K562 (cell line): ENCODE data around the gene HTR2A. TPM values are rescaled to one million over a fixed set of nuclear protein-coding genes. Genes with fewer than 3 reads are reported as not detected.
A peak's percentile ranks its signal among the peaks of the same experiment; 100 is the strongest.

Experiments
- ATAC-seq: fragments of 200-7000 bp; cut with Tn5 transposase; 3 replicates; pipeline ENCODE4 v1.9.1; 2020; ENCODE audit warnings: moderate library complexity
- BruUV-seq: library from RNA; stranded (reverse); fragments of 400-500 nt; replicated peaks from 2 replicates; lab custom pipeline; 2021; lab: Mats Ljungman, UMichigan
- CTCF ChIA-PET: fragments of 300-600 bp; formaldehyde crosslinking; extraction: SDS; loops from one replicate; lab custom pipeline; 2021; ENCODE audit warnings: low intra/inter-chr PET ratio; lab: Yijun Ruan, JAX
- POLR2A ChIA-PET: fragments of 300-600, 350-650 bp; sonication (Branson Sonifier 250); formaldehyde crosslinking; extraction: SDS; loops from one replicate; lab custom pipeline; 2021; ENCODE audit warnings: antibody characterized with exemption, inconsistent platforms; lab: Yijun Ruan, JAX
- DNase-seq, 4 experiments: peaks; one replicate each; pipeline versions ENCODE4 v3.0.0 to v3.0.0-alpha.2; 2011 to 2018; ENCODE audit warnings: low spot score in 3 of 4, mixed read lengths in 3 of 4; ENCODE audit errors: extremely low read depth in 1 of 4
- FAIRE-seq: peaks from 2 replicates; lab custom pipeline; 2011; peaks lifted over from hg19 to GRCh38; lab: Jason Lieb, UNC
- H2AFZ ChIP-seq: 2 replicates; pipeline ENCODE4 v1.6.0; 2011; ENCODE audit warnings: low read depth, low read length, control low read depth, inconsistent platforms
- H3K27ac ChIP-seq: fragments of 200-600 bp; 3 replicates; pipeline ENCODE4 v1.8.0; 2011; ENCODE audit warnings: low read depth, mild to moderate bottlenecking, control low read depth, inconsistent platforms, low read length, moderate library complexity, mixed read lengths; ENCODE audit errors: extremely low read depth
- H3K27me3 ChIP-seq, 2 experiments: fragments of 300-600 bp in 1 of 2; 2 replicates in 1 of 2; 3 replicates in 1 of 2; pipeline versions ENCODE4 v1.6.0 to v1.8.0; 2011; ENCODE audit warnings: inconsistent platforms in 2 of 2, low read length in 2 of 2, mild to moderate bottlenecking in 1 of 2, mixed read lengths in 1 of 2, moderate library complexity in 1 of 2; ENCODE audit not compliant: control insufficient read depth in 2 of 2, insufficient read depth in 2 of 2
- H3K36me3 ChIP-seq: fragments of 300-600 bp; 3 replicates; pipeline ENCODE4 v1.8.0; 2011; ENCODE audit warnings: mild to moderate bottlenecking, low read length, inconsistent platforms; ENCODE audit not compliant: control insufficient read depth, insufficient read depth
- H3K4me1 ChIP-seq, 2 experiments: fragments of 200-600 bp in 1 of 2; replicated peaks in 1 of 2; 2 replicates in 1 of 2; 3 replicates in 1 of 2; pipeline versions ENCODE4 v1.5.1 to v1.8.0; 2011; ENCODE audit warnings: inconsistent platforms in 2 of 2, low read length in 2 of 2, mild to moderate bottlenecking in 1 of 2, mixed read lengths in 1 of 2, moderate library complexity in 1 of 2; ENCODE audit not compliant: control insufficient read depth in 2 of 2, insufficient read depth in 2 of 2
- H3K4me2 ChIP-seq: 2 replicates; pipeline ENCODE4 v1.6.1; 2011; ENCODE audit warnings: low read length, control low read depth, inconsistent platforms, mixed read lengths; ENCODE audit not compliant: insufficient read depth
- H3K4me3 ChIP-seq: fragments of 200-600 bp; sonication (generic), shearing (Covaris generic); 2 replicates; pipeline ENCODE4 v1.5.1; 2016; ENCODE audit warnings: control low read depth, inconsistent platforms
- H3K79me2 ChIP-seq: fragments of 200-600 bp; 3 replicates; pipeline ENCODE4 v1.8.0; 2011; ENCODE audit warnings: low read length, inconsistent platforms; ENCODE audit not compliant: control insufficient read depth, insufficient read depth
- H3K9ac ChIP-seq, 2 experiments: 2 replicates each; pipeline versions ENCODE4 v1.6.0 to v1.6.1; 2011; ENCODE audit warnings: low read depth in 2 of 2, low read length in 2 of 2, control low read depth in 1 of 2, inconsistent platforms in 1 of 2, mild to moderate bottlenecking in 1 of 2, mixed read lengths in 1 of 2; ENCODE audit not compliant: insufficient read depth in 1 of 2
- H3K9me1 ChIP-seq: one replicate; pipeline ENCODE4 v1.6.0; 2011; ENCODE audit warnings: inconsistent platforms, mild to moderate bottlenecking, low read length, moderate library complexity; ENCODE audit not compliant: control insufficient read depth, insufficient read depth
- H3K9me3 ChIP-seq: replicated peaks from 2 replicates; pipeline ENCODE4 v1.5.1; 2011; ENCODE audit warnings: low read depth, low read length, inconsistent platforms; ENCODE audit not compliant: control insufficient read depth, insufficient read depth
- H4K20me1 ChIP-seq: replicated peaks from 2 replicates; pipeline ENCODE4 v1.6.1; 2011; ENCODE audit warnings: low read length, inconsistent platforms, mixed read lengths; ENCODE audit not compliant: control insufficient read depth, insufficient read depth
- CTCF ChIP-seq, 3 experiments: IDR thresholded peaks in 2 of 3; conservative IDR thresholded peaks in 1 of 3; 2 replicates each; pipeline ENCODE4 v1.5.1; 2011 to 2012; ENCODE audit warnings: low read length in 3 of 3, mild to moderate bottlenecking in 3 of 3, control low read depth in 2 of 3, improper control_type of control experiment in 1 of 3, inconsistent platforms in 1 of 3, low read depth in 1 of 3, mixed read lengths in 1 of 3, moderate library complexity in 1 of 3; ENCODE audit not compliant: insufficient read depth in 2 of 3
- KDM2B ChIP-seq: fragments of 250-450 bp; sonication (Bioruptor Pico); IDR thresholded peaks from 2 replicates; pipeline ENCODE4 v1.8.0; 2021; ENCODE audit warnings: mild to moderate bottlenecking, moderate library complexity
- RAD21 ChIP-seq, 2 experiments: fragments of 250-450 bp in 1 of 2; fragments of 450-650 bp in 1 of 2; sonication (Bioruptor Pico) in 1 of 2; formaldehyde crosslinking in 1 of 2; IDR thresholded peaks in 1 of 2; conservative IDR thresholded peaks in 1 of 2; 2 replicates each; pipeline versions ENCODE4 v1.4.0 to v1.8.0; 2020 to 2022; ENCODE audit warnings: mild to moderate bottlenecking in 2 of 2, moderate library complexity in 1 of 2
- WGBS: fragments of 100-300 bp; shearing (Covaris generic); methylation state at CpG from one replicate; pipeline ENCODE4 v1.1.6; 2016; ENCODE audit warnings: low coverage, mixed read lengths; ENCODE audit not compliant: insufficient coverage; ENCODE audit errors: missing lambda C conversion rate; 5-methylcytosine and 5-hydroxymethylcytosine counted together
- in situ Hi-C: fragments of 300-500 bp; cut with MboI; formaldehyde crosslinking; loops from 4 replicates; pipeline ENCODE4 v1.15.0; 2018; ENCODE audit warnings: inconsistent platforms, mixed read lengths
- intact Hi-C: fragments of 100-400 bp; cut with micrococcal nuclease; formaldehyde crosslinking; loops from 2 replicates; pipeline ENCODE4 v1.14.2; 2022
- polyA plus RNA-seq, 8 experiments: library from polyadenylated mRNA; depleted of rRNA in 4 of 8; stranded (reverse) in 5 of 8; unstranded in 3 of 8; fragments of >200 nt; fragmentation: Nextera tagmentation in 2 of 8; fragmentation: Illumina TruSeq in 1 of 8; extraction: Ambion mirVana in 2 of 8; extraction: Trizol in 1 of 8; gene quantifications; 2 replicates each; pipeline versions ENCODE4 v1.2.1 to v1.2.3, GENCODE V29; 2011 to 2014; ENCODE audit warnings: inconsistent platforms in 1 of 8, missing spikeins in 1 of 8
- total RNA-seq, 7 experiments: library from RNA; depleted of rRNA in 6 of 7; stranded (reverse); fragments of >200 nt in 6 of 7; fragmentation: Illumina TruSeq in 2 of 7; extraction: Trizol in 2 of 7; gene quantifications; 2 replicates each; pipeline versions ENCODE4 v1.2.1 to v1.2.3, GENCODE V29; 2011 to 2021; ENCODE audit warnings: low replicate concordance in 1 of 7

Gene HTR2A
- total and polyA plus RNA-seq, 9 of the 15 experiments (the other 6 are each of a cell fraction or from before 2014, with no cell fraction given), result not detected

GRCh38 chr13:46905249-46905648 is 8.4 kb upstream of the HTR2A start:
- POLR2A ChIA-PET, result no interaction called here

More at GRCh38 chr13:46905249-46905648, 8.4 kb upstream of the HTR2A start:
- Histone ChIP-seq H3K9ac (no peak overlapping the region), H3K27ac (no peak overlapping the region), H3K9me3 (no peaks in the 10 kb centered on the region), H3K4me2 (no peak overlapping the region), H3K4me3 (no peak overlapping the region), H4K20me1 (no peaks in the 10 kb centered on the region), H3K9me1 (no peaks in the 10 kb centered on the region), H3K4me1 (no peaks in the 10 kb centered on the region), H3K36me3 (no peaks in the 10 kb centered on the region), H3K79me2 (no peaks in the 10 kb centered on the region), H2AFZ (no peak overlapping the region), H3K27me3 (no peaks in the 10 kb centered on the region)
- CTCF ChIA-PET, result no interaction called here
- FAIRE-seq (no peak), ATAC-seq (no peak), DNase-seq (peak in 1 of 4 experiments; percentile 2)
- TF ChIP-seq CTCF (IDR thresholded peaks at IDR 0.05 in 2 of 3, conservative IDR thresholded peaks at IDR 0.05 in 1 of 3; ENCODE audit: insufficient read depth in 2 of 3, low read depth in 1 of 3, low read length in 3 of 3) (0 out of 6 replicates have a peak, but pooled peaks of 1 of the 3 experiments have one; percentile 15), KDM2B (no peak), RAD21 (CRISPR knock-in tag; conservative IDR thresholded peaks at IDR 0.05 in 1 of 2, IDR thresholded peaks at IDR 0.05 in 1 of 2) (peak in 1 of 2 experiments; percentile 31; a peak in 1 of 4 replicates)
- intact Hi-C loops (no loop called here), in situ Hi-C loops (no loop called here)
- 0% methylated on average over 3 of the region's 3 CpGs for WGBS
- BruUV-seq, result no TSS peak
